K562 (cell line): ENCODE measurements around the gene NR2F6. TPM values are rescaled to one million over a fixed set of nuclear protein-coding genes. Genes with fewer than 3 reads are reported as not detected.

Source experiments
- NFE2 ChIP-seq: IDR thresholded peaks from 2 replicates; pipeline ENCODE4 v1.6.1; 2014; ENCODE audit warnings: antibody characterized with exemption, low read depth
- SIX5 ChIP-seq, 2 experiments: IDR thresholded peaks; 2 replicates each; pipeline ENCODE4 v1.6.1; 2011; ENCODE audit warnings: low read length in 2 of 2, borderline replicate concordance in 1 of 2, low read depth in 1 of 2, mild to moderate bottlenecking in 1 of 2, moderate library complexity in 1 of 2; ENCODE audit not compliant: insufficient read depth in 1 of 2
- SREBF1 ChIP-seq: fragments of 150-350 bp; IDR thresholded peaks from 2 replicates; pipeline ENCODE4 v1.6.1; 2014; ENCODE audit warnings: antibody characterized with exemption, low read depth, low read length, borderline replicate concordance
- polyA plus RNA-seq, 8 experiments: library from polyadenylated mRNA; depleted of rRNA in 4 of 8; stranded (reverse) in 5 of 8; unstranded in 3 of 8; fragments of >200 nt; fragmentation: Nextera tagmentation in 2 of 8; fragmentation: Illumina TruSeq in 1 of 8; extraction: Ambion mirVana in 2 of 8; extraction: Trizol in 1 of 8; gene quantifications; 2 replicates each; pipeline versions ENCODE4 v1.2.1 to v1.2.3, GENCODE V29; 2011 to 2014; ENCODE audit warnings: inconsistent platforms in 1 of 8, missing spikeins in 1 of 8
- total RNA-seq, 7 experiments: library from RNA; depleted of rRNA in 6 of 7; stranded (reverse); fragments of >200 nt in 6 of 7; fragmentation: Illumina TruSeq in 2 of 7; extraction: Trizol in 2 of 7; gene quantifications; 2 replicates each; pipeline versions ENCODE4 v1.2.1 to v1.2.3, GENCODE V29; 2011 to 2021; ENCODE audit warnings: low replicate concordance in 1 of 7
- TF ChIP-seq, protein P1 (sequence below): fragments of 450-650 bp; IDR thresholded peaks from 2 replicates; pipeline ENCODE4 v1.6.1; 2016; ENCODE audit warnings: mild to moderate bottlenecking, moderate library complexity
- TF ChIP-seq, protein P2 (sequence below): fragments of 250-450 bp; sonication (Bioruptor Pico); IDR thresholded peaks from 2 replicates; pipeline ENCODE4 v1.5.0; 2021; ENCODE audit warnings: mild to moderate bottlenecking, moderate library complexity
- TF ChIP-seq, protein P3 (sequence below): fragments of 450-650 bp; formaldehyde crosslinking; IDR thresholded peaks from 2 replicates; pipeline ENCODE4 v1.4.0; 2022; ENCODE audit warnings: missing genetic modification characterization

The NR2F6 gene
- total and polyA plus RNA-seq, 9 of the 15 experiments (the other 6 are each of a cell fraction or from before 2014, with no cell fraction given), result 0.76 to 97.5 (median 18.8) TPM

GRCh38 chr19:17215127-17215971, 30.4 kb downstream of the NR2F6 start, which contains the start of gene USE1 (continued):
- TF ChIP-seq, protein P1, sequence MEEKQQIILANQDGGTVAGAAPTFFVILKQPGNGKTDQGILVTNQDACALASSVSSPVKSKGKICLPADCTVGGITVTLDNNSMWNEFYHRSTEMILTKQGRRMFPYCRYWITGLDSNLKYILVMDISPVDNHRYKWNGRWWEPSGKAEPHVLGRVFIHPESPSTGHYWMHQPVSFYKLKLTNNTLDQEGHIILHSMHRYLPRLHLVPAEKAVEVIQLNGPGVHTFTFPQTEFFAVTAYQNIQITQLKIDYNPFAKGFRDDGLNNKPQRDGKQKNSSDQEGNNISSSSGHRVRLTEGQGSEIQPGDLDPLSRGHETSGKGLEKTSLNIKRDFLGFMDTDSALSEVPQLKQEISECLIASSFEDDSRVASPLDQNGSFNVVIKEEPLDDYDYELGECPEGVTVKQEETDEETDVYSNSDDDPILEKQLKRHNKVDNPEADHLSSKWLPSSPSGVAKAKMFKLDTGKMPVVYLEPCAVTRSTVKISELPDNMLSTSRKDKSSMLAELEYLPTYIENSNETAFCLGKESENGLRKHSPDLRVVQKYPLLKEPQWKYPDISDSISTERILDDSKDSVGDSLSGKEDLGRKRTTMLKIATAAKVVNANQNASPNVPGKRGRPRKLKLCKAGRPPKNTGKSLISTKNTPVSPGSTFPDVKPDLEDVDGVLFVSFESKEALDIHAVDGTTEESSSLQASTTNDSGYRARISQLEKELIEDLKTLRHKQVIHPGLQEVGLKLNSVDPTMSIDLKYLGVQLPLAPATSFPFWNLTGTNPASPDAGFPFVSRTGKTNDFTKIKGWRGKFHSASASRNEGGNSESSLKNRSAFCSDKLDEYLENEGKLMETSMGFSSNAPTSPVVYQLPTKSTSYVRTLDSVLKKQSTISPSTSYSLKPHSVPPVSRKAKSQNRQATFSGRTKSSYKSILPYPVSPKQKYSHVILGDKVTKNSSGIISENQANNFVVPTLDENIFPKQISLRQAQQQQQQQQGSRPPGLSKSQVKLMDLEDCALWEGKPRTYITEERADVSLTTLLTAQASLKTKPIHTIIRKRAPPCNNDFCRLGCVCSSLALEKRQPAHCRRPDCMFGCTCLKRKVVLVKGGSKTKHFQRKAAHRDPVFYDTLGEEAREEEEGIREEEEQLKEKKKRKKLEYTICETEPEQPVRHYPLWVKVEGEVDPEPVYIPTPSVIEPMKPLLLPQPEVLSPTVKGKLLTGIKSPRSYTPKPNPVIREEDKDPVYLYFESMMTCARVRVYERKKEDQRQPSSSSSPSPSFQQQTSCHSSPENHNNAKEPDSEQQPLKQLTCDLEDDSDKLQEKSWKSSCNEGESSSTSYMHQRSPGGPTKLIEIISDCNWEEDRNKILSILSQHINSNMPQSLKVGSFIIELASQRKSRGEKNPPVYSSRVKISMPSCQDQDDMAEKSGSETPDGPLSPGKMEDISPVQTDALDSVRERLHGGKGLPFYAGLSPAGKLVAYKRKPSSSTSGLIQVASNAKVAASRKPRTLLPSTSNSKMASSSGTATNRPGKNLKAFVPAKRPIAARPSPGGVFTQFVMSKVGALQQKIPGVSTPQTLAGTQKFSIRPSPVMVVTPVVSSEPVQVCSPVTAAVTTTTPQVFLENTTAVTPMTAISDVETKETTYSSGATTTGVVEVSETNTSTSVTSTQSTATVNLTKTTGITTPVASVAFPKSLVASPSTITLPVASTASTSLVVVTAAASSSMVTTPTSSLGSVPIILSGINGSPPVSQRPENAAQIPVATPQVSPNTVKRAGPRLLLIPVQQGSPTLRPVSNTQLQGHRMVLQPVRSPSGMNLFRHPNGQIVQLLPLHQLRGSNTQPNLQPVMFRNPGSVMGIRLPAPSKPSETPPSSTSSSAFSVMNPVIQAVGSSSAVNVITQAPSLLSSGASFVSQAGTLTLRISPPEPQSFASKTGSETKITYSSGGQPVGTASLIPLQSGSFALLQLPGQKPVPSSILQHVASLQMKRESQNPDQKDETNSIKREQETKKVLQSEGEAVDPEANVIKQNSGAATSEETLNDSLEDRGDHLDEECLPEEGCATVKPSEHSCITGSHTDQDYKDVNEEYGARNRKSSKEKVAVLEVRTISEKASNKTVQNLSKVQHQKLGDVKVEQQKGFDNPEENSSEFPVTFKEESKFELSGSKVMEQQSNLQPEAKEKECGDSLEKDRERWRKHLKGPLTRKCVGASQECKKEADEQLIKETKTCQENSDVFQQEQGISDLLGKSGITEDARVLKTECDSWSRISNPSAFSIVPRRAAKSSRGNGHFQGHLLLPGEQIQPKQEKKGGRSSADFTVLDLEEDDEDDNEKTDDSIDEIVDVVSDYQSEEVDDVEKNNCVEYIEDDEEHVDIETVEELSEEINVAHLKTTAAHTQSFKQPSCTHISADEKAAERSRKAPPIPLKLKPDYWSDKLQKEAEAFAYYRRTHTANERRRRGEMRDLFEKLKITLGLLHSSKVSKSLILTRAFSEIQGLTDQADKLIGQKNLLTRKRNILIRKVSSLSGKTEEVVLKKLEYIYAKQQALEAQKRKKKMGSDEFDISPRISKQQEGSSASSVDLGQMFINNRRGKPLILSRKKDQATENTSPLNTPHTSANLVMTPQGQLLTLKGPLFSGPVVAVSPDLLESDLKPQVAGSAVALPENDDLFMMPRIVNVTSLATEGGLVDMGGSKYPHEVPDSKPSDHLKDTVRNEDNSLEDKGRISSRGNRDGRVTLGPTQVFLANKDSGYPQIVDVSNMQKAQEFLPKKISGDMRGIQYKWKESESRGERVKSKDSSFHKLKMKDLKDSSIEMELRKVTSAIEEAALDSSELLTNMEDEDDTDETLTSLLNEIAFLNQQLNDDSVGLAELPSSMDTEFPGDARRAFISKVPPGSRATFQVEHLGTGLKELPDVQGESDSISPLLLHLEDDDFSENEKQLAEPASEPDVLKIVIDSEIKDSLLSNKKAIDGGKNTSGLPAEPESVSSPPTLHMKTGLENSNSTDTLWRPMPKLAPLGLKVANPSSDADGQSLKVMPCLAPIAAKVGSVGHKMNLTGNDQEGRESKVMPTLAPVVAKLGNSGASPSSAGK, result no peak
- TF ChIP-seq, protein P2, sequence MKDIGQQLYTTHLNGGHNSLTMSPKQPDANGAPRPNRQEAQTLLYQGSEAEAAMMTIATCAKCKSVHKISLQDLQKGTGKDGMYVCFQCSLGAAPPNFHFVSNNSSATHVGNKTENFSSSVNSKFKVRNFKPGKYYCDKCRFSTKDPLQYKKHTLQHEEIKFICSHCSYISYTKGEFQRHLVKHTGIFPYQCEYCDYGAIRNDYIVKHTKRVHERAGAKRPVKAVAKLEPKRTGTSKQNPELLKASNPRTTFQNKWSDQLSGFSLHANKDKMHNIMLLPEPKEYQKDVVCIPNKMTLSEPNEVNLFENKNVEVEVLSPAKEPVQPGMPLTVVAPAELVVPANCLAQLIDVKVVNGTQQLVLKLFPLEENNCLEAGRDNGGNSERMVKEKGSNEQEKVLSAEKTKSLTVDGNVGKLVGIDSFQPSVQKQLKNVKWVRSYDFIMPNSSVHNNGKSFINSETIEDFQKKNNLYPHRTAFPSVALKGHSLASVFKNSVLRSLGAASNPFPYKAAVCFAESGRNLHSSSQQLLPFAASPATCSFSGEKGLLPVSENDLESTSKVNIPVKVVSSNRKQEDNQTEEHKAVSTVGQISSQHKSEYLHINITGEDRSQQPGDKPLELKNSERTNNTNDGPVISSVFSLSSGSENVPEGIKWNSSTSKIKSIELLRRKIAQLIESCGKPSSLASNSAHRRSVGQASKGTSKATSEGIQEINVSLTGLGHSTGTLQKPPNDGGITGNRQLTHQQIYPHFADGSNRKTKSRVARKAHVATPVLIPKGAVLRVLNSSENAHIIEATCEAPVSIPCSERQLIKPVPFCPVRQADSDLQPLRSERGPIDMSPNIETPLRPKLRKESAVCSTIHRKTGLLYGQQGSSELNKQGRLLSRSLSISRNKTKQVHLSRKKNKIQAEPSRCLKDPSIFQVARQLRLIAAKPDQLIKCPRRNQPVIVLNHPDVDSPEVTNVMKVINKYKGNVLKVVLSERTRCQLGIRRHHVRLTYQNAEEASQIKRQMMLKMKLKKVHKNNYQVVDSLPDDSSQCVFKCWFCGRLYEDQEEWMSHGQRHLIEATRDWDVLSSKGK (CRISPR knock-in tag), result no peak
- TF ChIP-seq, protein P3, sequence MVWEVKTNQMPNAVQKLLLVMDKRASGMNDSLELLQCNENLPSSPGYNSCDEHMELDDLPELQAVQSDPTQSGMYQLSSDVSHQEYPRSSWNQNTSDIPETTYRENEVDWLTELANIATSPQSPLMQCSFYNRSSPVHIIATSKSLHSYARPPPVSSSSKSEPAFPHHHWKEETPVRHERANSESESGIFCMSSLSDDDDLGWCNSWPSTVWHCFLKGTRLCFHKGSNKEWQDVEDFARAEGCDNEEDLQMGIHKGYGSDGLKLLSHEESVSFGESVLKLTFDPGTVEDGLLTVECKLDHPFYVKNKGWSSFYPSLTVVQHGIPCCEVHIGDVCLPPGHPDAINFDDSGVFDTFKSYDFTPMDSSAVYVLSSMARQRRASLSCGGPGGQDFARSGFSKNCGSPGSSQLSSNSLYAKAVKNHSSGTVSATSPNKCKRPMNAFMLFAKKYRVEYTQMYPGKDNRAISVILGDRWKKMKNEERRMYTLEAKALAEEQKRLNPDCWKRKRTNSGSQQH (CRISPR knock-in tag), result no peak
- peak; percentile 69 to 78 for TF ChIP-seq SIX5 (IDR thresholded peaks at IDR 0.05; ENCODE audit: borderline replicate concordance in 1 of 2, insufficient read depth in 1 of 2, low read depth in 1 of 2, low read length in 2 of 2)
- no peak for TF ChIP-seq NFE2
- TF ChIP-seq SREBF1, result no peak
